ENCODE data around the gene SMS.

DNA sequence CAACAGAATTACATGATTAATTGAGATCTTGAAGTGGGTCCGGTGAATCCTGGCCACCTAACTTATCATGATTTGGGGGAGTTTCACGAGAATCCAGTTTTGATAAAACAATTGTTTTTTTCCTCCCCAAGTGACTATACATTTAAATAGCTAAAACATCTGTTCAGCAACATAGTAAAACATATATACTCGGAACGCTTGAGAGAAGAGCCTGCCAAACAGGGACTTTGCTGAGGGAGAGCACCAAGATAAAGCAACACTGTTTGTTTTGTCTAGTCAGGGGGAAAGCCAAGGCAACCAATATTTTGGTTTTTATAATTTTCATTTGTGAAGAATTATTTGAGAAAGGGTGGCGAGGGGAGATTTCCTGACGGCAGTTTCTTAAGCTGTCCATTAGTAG, 92.0 kb downstream of the SMS start:
- TF ChIP-seq, protein P1, sequence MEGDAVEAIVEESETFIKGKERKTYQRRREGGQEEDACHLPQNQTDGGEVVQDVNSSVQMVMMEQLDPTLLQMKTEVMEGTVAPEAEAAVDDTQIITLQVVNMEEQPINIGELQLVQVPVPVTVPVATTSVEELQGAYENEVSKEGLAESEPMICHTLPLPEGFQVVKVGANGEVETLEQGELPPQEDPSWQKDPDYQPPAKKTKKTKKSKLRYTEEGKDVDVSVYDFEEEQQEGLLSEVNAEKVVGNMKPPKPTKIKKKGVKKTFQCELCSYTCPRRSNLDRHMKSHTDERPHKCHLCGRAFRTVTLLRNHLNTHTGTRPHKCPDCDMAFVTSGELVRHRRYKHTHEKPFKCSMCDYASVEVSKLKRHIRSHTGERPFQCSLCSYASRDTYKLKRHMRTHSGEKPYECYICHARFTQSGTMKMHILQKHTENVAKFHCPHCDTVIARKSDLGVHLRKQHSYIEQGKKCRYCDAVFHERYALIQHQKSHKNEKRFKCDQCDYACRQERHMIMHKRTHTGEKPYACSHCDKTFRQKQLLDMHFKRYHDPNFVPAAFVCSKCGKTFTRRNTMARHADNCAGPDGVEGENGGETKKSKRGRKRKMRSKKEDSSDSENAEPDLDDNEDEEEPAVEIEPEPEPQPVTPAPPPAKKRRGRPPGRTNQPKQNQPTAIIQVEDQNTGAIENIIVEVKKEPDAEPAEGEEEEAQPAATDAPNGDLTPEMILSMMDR (IDR thresholded peaks at IDR 0.05) = no peak
- TF ChIP-seq POLR2A (IDR thresholded peaks at IDR 0.05) (no peak), EP300 (IDR thresholded peaks at IDR 0.05) (no peak), POLR2AphosphoS5 (IDR thresholded peaks at IDR 0.05) (no peak)
